Upper lobe of left lung (tissue), 4 donors: ENCODE results near the gene KRT39.

Experiments
- POLR2A ChIP-seq, 4 donors: fragments of 450-650 bp; IDR thresholded peaks; one replicate each; pipeline ENCODE4 v1.5.1; 2016 to 2017; ENCODE audit warnings: antibody characterized with exemption in 4 of 4, mild to moderate bottlenecking in 2 of 4
- POLR2AphosphoS5 ChIP-seq, 2 donors: sonication (generic); formaldehyde crosslinking; IDR thresholded peaks; one replicate each; pipeline ENCODE4 v1.5.1; 2017; ENCODE audit warnings: antibody characterized with exemption in 2 of 2
- TF ChIP-seq, protein P1 (sequence below), 6 experiments: fragments of 450-650 bp in 4 of 6; fragments of 200-600 bp in 2 of 6; sonication (generic) in 2 of 6; IDR thresholded peaks; one replicate each; pipeline ENCODE4 v1.5.1; 2016 to 2019; ENCODE audit warnings: antibody characterized with exemption in 6 of 6

DNA sequence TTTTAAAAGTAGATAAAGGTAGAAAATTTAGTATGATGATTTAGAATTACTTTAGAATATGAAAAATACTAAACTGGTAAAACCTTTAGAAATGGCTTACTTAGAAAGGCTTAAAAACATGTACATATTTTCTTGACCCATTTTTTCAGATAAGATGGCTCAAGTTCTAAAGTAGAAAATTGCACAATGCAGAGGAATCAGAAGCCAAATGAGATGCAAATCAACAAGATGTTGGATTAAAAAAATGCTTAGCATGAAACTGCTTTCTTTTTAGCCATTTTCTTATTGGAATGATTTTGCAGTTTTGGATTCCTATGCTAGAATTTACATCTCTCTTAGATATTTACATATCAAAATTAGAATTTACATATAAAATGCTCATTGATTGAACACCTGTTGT lies 43.7 kb upstream of the KRT39 start:
- no peak for TF ChIP-seq POLR2A (IDR thresholded peaks at IDR 0.05)
- TF ChIP-seq, protein P1, sequence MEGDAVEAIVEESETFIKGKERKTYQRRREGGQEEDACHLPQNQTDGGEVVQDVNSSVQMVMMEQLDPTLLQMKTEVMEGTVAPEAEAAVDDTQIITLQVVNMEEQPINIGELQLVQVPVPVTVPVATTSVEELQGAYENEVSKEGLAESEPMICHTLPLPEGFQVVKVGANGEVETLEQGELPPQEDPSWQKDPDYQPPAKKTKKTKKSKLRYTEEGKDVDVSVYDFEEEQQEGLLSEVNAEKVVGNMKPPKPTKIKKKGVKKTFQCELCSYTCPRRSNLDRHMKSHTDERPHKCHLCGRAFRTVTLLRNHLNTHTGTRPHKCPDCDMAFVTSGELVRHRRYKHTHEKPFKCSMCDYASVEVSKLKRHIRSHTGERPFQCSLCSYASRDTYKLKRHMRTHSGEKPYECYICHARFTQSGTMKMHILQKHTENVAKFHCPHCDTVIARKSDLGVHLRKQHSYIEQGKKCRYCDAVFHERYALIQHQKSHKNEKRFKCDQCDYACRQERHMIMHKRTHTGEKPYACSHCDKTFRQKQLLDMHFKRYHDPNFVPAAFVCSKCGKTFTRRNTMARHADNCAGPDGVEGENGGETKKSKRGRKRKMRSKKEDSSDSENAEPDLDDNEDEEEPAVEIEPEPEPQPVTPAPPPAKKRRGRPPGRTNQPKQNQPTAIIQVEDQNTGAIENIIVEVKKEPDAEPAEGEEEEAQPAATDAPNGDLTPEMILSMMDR (IDR thresholded peaks at IDR 0.05): no peak
- no peak for TF ChIP-seq POLR2AphosphoS5 (IDR thresholded peaks at IDR 0.05)
